ENCODE measurements around the gene LAIR2.

Gene LAIR2

GRCh38 chr19:54534156-54534555 is 31.5 kb downstream of the LAIR2 start:
- Histone ChIP-seq H3K4me3 (ENCODE audit: low read depth in 1 of 2, low read length in 2 of 2) (no peak overlapping the region), H3K79me2 (ENCODE audit: insufficient read depth, low read length) (no peaks in the 10 kb centered on the region), H3K4me2 (ENCODE audit: insufficient read depth, low read length) (no peak overlapping the region), H3K36me3 (ENCODE audit: insufficient read depth, low read length) (no peaks in the 10 kb centered on the region), H3K27ac (ENCODE audit: low read length) (no peak overlapping the region), H3K4me1 (ENCODE audit: insufficient read depth, low read length) (no peaks in the 10 kb centered on the region), H3K9ac (ENCODE audit: low read depth, low read length) (no peak overlapping the region), H2AFZ (ENCODE audit: low read depth, low read length) (no peak overlapping the region), H3K27me3 (ENCODE audit: insufficient read depth, low read length, poor library complexity) (peaks cover 23% of the 10 kb centered on the region), H3K9me3 (ENCODE audit: insufficient read depth, low read length, severe bottlenecking) (no peaks in the 10 kb centered on the region), H4K20me1 (ENCODE audit: insufficient read depth, low read length) (no peaks in the 10 kb centered on the region; the same call in 1 of the 2 replicates)
- DNase-seq (no peak), ATAC-seq (ENCODE audit: insufficient read depth, low read depth) (no peak)
- TF ChIP-seq EZH2 (IDR thresholded peaks at IDR 0.05; ENCODE audit: borderline replicate concordance, low read depth, low read length, severe bottlenecking) (no peak), CTCF (IDR thresholded peaks at IDR 0.05; ENCODE audit: borderline replicate concordance, extremely low read depth, low read length, poor library complexity, severe bottlenecking) (no peak)

- H3K9ac ChIP-seq (ENCODE audit: low read depth, low read length), result no peak overlapping the region
- no peak for ATAC-seq (ENCODE audit: insufficient read depth, low read depth)
- no peak overlapping the region for H3K4me2 ChIP-seq (ENCODE audit: insufficient read depth, low read length)
- H3K4me1 ChIP-seq (ENCODE audit: insufficient read depth, low read length), result no peaks in the 10 kb centered on the region
- no peaks in the 10 kb centered on the region; the same call in 1 of the 2 replicates for H4K20me1 ChIP-seq (ENCODE audit: insufficient read depth, low read length)
- no peak overlapping the region for H3K27ac ChIP-seq (ENCODE audit: low read length)
- peaks cover 23% of the 10 kb centered on the region for H3K27me3 ChIP-seq (ENCODE audit: insufficient read depth, low read length, poor library complexity)
- no peaks in the 10 kb centered on the region for H3K9me3 ChIP-seq (ENCODE audit: insufficient read depth, low read length, severe bottlenecking)
- TF ChIP-seq CTCF (IDR thresholded peaks at IDR 0.05; ENCODE audit: borderline replicate concordance, extremely low read depth, low read length, poor library complexity, severe bottlenecking) (no peak), EZH2 (IDR thresholded peaks at IDR 0.05; ENCODE audit: borderline replicate concordance, low read depth, low read length, severe bottlenecking) (no peak)
- no peaks in the 10 kb centered on the region for H3K79me2 ChIP-seq (ENCODE audit: insufficient read depth, low read length)
- no peak overlapping the region for H2AFZ ChIP-seq (ENCODE audit: low read depth, low read length)
- no peak for DNase-seq
- H3K4me3 ChIP-seq (ENCODE audit: low read depth in 1 of 2, low read length in 2 of 2), result no peak overlapping the region
- H3K36me3 ChIP-seq (ENCODE audit: insufficient read depth, low read length), result no peaks in the 10 kb centered on the region
Observed at GRCh38 chr19:54535601-54536000, 33.0 kb downstream of the LAIR2 start.

GRCh38 chr19:54536956-54537355 is 34.3 kb downstream of the LAIR2 start:
- no peaks in the 10 kb centered on the region for H3K36me3 ChIP-seq (ENCODE audit: insufficient read depth, low read length)
- ATAC-seq (ENCODE audit: insufficient read depth, low read depth), result no peak
- H3K27me3 ChIP-seq (ENCODE audit: insufficient read depth, low read length, poor library complexity), result peaks cover 23% of the 10 kb centered on the region
- no peak overlapping the region for H3K4me3 ChIP-seq (ENCODE audit: low read depth in 1 of 2, low read length in 2 of 2)
- H3K4me2 ChIP-seq (ENCODE audit: insufficient read depth, low read length), result no peak overlapping the region
- H3K9me3 ChIP-seq (ENCODE audit: insufficient read depth, low read length, severe bottlenecking), result no peaks in the 10 kb centered on the region
- H3K9ac ChIP-seq (ENCODE audit: low read depth, low read length), result no peak overlapping the region
- no peaks in the 10 kb centered on the region for H3K79me2 ChIP-seq (ENCODE audit: insufficient read depth, low read length)
- no peak overlapping the region for H3K27ac ChIP-seq (ENCODE audit: low read length)
- H3K4me1 ChIP-seq (ENCODE audit: insufficient read depth, low read length), result no peaks in the 10 kb centered on the region
- no peak for DNase-seq
- H2AFZ ChIP-seq (ENCODE audit: low read depth, low read length), result no peak overlapping the region
- H4K20me1 ChIP-seq (ENCODE audit: insufficient read depth, low read length), result no peaks in the 10 kb centered on the region; the same call in 1 of the 2 replicates
- TF ChIP-seq CTCF (IDR thresholded peaks at IDR 0.05; ENCODE audit: borderline replicate concordance, extremely low read depth, low read length, poor library complexity, severe bottlenecking) (no peak), EZH2 (IDR thresholded peaks at IDR 0.05; ENCODE audit: borderline replicate concordance, low read depth, low read length, severe bottlenecking) (no peak)

GRCh38 chr19:54541712-54542111 is 39.1 kb downstream of the LAIR2 start:
- no peaks in the 10 kb centered on the region for H3K9me3 ChIP-seq (ENCODE audit: insufficient read depth, low read length, severe bottlenecking)

More at GRCh38 chr19:54541712-54542111, 39.1 kb downstream of the LAIR2 start:
- no peak overlapping the region for H3K27ac ChIP-seq (ENCODE audit: low read length)
- H3K4me1 ChIP-seq (ENCODE audit: insufficient read depth, low read length), result no peaks in the 10 kb centered on the region
- no peak overlapping the region for H3K4me3 ChIP-seq (ENCODE audit: low read depth in 1 of 2, low read length in 2 of 2)
- H2AFZ ChIP-seq (ENCODE audit: low read depth, low read length), result no peak overlapping the region
- no peaks in the 10 kb centered on the region for H3K79me2 ChIP-seq (ENCODE audit: insufficient read depth, low read length)
- no peak overlapping the region for H3K4me2 ChIP-seq (ENCODE audit: insufficient read depth, low read length)
- ATAC-seq (ENCODE audit: insufficient read depth, low read depth), result no peak
- H3K27me3 ChIP-seq (ENCODE audit: insufficient read depth, low read length, poor library complexity), result peaks cover 4% of the 10 kb centered on the region
- H4K20me1 ChIP-seq (ENCODE audit: insufficient read depth, low read length), result no peaks in the 10 kb centered on the region; the same call in 1 of the 2 replicates
- DNase-seq, result no peak
- H3K9ac ChIP-seq (ENCODE audit: low read depth, low read length), result no peak overlapping the region
- TF ChIP-seq EZH2 (IDR thresholded peaks at IDR 0.05; ENCODE audit: borderline replicate concordance, low read depth, low read length, severe bottlenecking) (no peak), CTCF (IDR thresholded peaks at IDR 0.05; ENCODE audit: borderline replicate concordance, extremely low read depth, low read length, poor library complexity, severe bottlenecking) (no peak)
- no peaks in the 10 kb centered on the region for H3K36me3 ChIP-seq (ENCODE audit: insufficient read depth, low read length)
